ENCODE data around the gene REXO2. TPM values are rescaled to one million over a fixed set of nuclear protein-coding genes. Genes with fewer than 3 reads are reported as not detected.

The REXO2 gene
- total RNA-seq, 2 donors from 2014 or later = 69.8 to 89.9 TPM

DNA sequence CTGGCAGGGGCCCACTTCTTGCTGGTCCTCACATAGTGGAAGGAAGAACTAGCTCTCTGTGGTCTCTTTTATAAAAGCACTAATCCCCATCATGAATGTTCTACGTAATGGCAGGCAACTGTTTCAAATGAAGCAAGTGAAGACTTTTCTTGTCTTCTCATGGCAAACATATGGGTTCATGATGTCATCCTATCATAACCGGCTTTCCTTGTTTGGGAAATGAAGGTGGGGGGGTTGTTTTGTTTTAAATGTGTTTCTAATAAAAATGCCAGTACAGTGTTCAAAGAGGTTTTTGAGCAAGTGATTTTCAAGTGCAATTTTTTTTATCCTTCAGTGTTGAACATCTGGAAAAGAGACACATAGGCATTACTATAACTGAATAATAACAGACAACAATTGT, 33.4 kb downstream of the REXO2 start:
- H3K36me3 Mint-ChIP-seq (ENCODE audit: low read depth) = peaks cover 5% of the 10 kb centered on the region
- 86 to 89% methylated on average over 1 to 2 of the region's 2 CpGs for WGBS, 2 experiments (ENCODE audit: insufficient coverage in 1 of 2, insufficient read length in 1 of 2)
- TF ChIP-seq, protein P1, sequence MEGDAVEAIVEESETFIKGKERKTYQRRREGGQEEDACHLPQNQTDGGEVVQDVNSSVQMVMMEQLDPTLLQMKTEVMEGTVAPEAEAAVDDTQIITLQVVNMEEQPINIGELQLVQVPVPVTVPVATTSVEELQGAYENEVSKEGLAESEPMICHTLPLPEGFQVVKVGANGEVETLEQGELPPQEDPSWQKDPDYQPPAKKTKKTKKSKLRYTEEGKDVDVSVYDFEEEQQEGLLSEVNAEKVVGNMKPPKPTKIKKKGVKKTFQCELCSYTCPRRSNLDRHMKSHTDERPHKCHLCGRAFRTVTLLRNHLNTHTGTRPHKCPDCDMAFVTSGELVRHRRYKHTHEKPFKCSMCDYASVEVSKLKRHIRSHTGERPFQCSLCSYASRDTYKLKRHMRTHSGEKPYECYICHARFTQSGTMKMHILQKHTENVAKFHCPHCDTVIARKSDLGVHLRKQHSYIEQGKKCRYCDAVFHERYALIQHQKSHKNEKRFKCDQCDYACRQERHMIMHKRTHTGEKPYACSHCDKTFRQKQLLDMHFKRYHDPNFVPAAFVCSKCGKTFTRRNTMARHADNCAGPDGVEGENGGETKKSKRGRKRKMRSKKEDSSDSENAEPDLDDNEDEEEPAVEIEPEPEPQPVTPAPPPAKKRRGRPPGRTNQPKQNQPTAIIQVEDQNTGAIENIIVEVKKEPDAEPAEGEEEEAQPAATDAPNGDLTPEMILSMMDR (conservative IDR thresholded peaks at IDR 0.05) = no peak

DNA sequence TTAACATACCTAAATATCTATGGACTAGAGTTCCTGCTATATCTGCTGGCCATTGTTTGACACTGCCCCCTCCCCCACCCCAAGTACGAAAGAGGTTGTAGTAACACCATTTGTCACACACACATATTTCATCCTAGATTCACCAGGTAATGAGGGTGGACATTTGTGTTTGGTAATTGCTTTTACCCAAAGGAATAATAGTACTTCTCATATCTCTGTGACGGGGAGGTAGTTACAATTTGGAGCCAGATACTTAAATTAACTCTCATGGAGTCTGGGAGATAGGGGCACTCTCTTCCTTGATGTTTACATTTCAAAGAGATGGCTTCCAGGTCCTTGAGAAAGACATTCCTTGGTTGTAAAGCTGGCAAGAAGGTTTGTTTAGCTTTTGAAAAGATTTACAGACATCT, 38.7 kb downstream of the REXO2 start:
- peaks cover 39% of the 10 kb centered on the region for H3K4me1 Mint-ChIP-seq
- H3K27ac ChIP-seq (ENCODE audit: low read depth, low read length) = no peak overlapping the region
- H3K9me3 Mint-ChIP-seq = peaks cover 7% of the 10 kb centered on the region
- no peak overlapping the region for H3K9ac ChIP-seq (ENCODE audit: extremely low read depth, low read length, poor library complexity, severe bottlenecking)
- H3K4me3 ChIP-seq (ENCODE audit: low read length) = peak overlapping the region; percentile 26
- peaks cover 8% of the 10 kb centered on the region for H3K9me3 ChIP-seq (ENCODE audit: control insufficient read depth, low read length)
- no peak overlapping the region for H3K4me3 Mint-ChIP-seq
- H3K4me1 ChIP-seq (ENCODE audit: control insufficient read depth, insufficient read depth, low read length) = peaks cover 9% of the 10 kb centered on the region
- peak; percentile 65 for DNase-seq
- TF ChIP-seq, protein P1 (conservative IDR thresholded peaks at IDR 0.05) = no peak
- 41% methylated on average over 2 of the region's 2 CpGs; no CpG with 5 or more reads in 1 of the 2 experiments for WGBS, 2 experiments (ENCODE audit: insufficient coverage in 1 of 2, insufficient read length in 1 of 2)
- peaks cover 2% of the 10 kb centered on the region for H3K36me3 Mint-ChIP-seq (ENCODE audit: low read depth)
- no peaks in the 10 kb centered on the region for H3K36me3 ChIP-seq (ENCODE audit: control insufficient read depth, insufficient read depth, low read length)
- H3K27ac Mint-ChIP-seq = no peak overlapping the region
- no peaks in the 10 kb centered on the region for H3K27me3 Mint-ChIP-seq (ENCODE audit: insufficient read depth)
- H3K27me3 ChIP-seq (ENCODE audit: control insufficient read depth, insufficient read depth, low read length, poor library complexity, severe bottlenecking) = no peaks in the 10 kb centered on the region

More for the DNA sequence above, 33.4 kb downstream of the REXO2 start:
- Histone ChIP-seq H3K27me3 (ENCODE audit: control insufficient read depth, insufficient read depth, low read length, poor library complexity, severe bottlenecking) (no peaks in the 10 kb centered on the region), H3K9ac (ENCODE audit: extremely low read depth, low read length, poor library complexity, severe bottlenecking) (no peak overlapping the region), H3K9me3 (ENCODE audit: control insufficient read depth, low read length) (peaks cover 9% of the 10 kb centered on the region), H3K4me3 (ENCODE audit: low read length) (no peak overlapping the region), H3K27ac (ENCODE audit: low read depth, low read length) (no peak overlapping the region), H3K4me1 (ENCODE audit: control insufficient read depth, insufficient read depth, low read length) (no peaks in the 10 kb centered on the region), H3K36me3 (ENCODE audit: control insufficient read depth, insufficient read depth, low read length) (no peaks in the 10 kb centered on the region)
- no peak overlapping the region for H3K27ac Mint-ChIP-seq
- H3K4me3 Mint-ChIP-seq = no peak overlapping the region
- no peak for DNase-seq
- H3K4me1 Mint-ChIP-seq = peaks cover under 1% of the 10 kb centered on the region
- H3K27me3 Mint-ChIP-seq (ENCODE audit: insufficient read depth) = no peaks in the 10 kb centered on the region
- peaks cover 5% of the 10 kb centered on the region for H3K9me3 Mint-ChIP-seq

DNA sequence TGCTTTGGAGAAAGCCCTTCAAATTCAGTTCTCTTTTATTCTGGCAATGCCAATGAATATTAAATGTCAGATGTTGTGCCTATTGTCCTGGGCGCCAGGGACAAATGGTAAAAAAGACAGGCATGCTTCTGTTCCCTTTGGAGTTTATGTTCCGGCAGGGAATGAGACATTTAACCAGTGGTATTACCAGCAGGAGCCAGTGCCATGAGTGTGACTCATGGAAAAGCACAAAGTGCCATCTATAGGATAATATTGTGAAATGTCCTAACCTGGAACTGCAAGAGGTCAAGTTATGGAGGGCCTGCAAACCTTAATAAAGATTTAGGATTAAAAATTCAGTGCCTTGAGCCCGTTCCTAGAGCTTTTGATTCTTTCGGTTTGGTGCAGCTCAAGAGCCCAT, 39.5 kb downstream of the REXO2 start:
- Mint-ChIP-seq H3K4me1 (peaks cover 39% of the 10 kb centered on the region), H3K36me3 (ENCODE audit: low read depth) (peaks cover 2% of the 10 kb centered on the region), H3K27me3 (ENCODE audit: insufficient read depth) (no peaks in the 10 kb centered on the region), H3K9me3 (peaks cover 5% of the 10 kb centered on the region), H3K27ac (no peak overlapping the region), H3K4me3 (no peak overlapping the region)
- H3K27ac ChIP-seq (ENCODE audit: low read depth, low read length) = no peak overlapping the region
- no peaks in the 10 kb centered on the region for H3K36me3 ChIP-seq (ENCODE audit: control insufficient read depth, insufficient read depth, low read length)
- peak; percentile 52 for DNase-seq
- no peak overlapping the region for H3K9ac ChIP-seq (ENCODE audit: extremely low read depth, low read length, poor library complexity, severe bottlenecking)
- H3K4me3 ChIP-seq (ENCODE audit: low read length) = no peak overlapping the region
- TF ChIP-seq, protein P1 (conservative IDR thresholded peaks at IDR 0.05) = no peak
- H3K27me3 ChIP-seq (ENCODE audit: control insufficient read depth, insufficient read depth, low read length, poor library complexity, severe bottlenecking) = no peaks in the 10 kb centered on the region
- peaks cover 8% of the 10 kb centered on the region for H3K9me3 ChIP-seq (ENCODE audit: control insufficient read depth, low read length)
- peaks cover 9% of the 10 kb centered on the region for H3K4me1 ChIP-seq (ENCODE audit: control insufficient read depth, insufficient read depth, low read length)
- WGBS, 2 experiments (ENCODE audit: insufficient coverage in 1 of 2, insufficient read length in 1 of 2) = 42 to 67% methylated on average over 3 to 4 of the region's 4 CpGs
